Tibial nerve (tissue), 4 donors: ENCODE data around the gene LHFPL2.

Experiments
- CTCF ChIP-seq, 5 experiments: fragments of 200-600 bp in 3 of 5; fragments of 450-650 bp in 2 of 5; sonication (generic) in 3 of 5; IDR thresholded peaks; one replicate each; pipeline ENCODE4 v1.5.1; 2016 to 2019; ENCODE audit warnings: antibody characterized with exemption in 5 of 5, mild to moderate bottlenecking in 3 of 5, moderate library complexity in 2 of 5
- EP300 ChIP-seq, 2 donors: sonication (generic); formaldehyde crosslinking; IDR thresholded peaks; one replicate each; pipeline ENCODE4 v1.6.1; 2017; ENCODE audit warnings: antibody characterized with exemption in 2 of 2, mild to moderate bottlenecking in 1 of 2
- POLR2A ChIP-seq, 2 donors: fragments of 450-650 bp; IDR thresholded peaks; one replicate each; pipeline ENCODE4 v1.6.1; 2017; ENCODE audit warnings: antibody characterized with exemption in 2 of 2, mild to moderate bottlenecking in 2 of 2, moderate library complexity in 2 of 2

GRCh38 chr5:78555870-78556269 lies 92.7 kb downstream of the LHFPL2 start:
- TF ChIP-seq POLR2A (IDR thresholded peaks at IDR 0.05) (no peak), CTCF (IDR thresholded peaks at IDR 0.05) (no peak), EP300 (IDR thresholded peaks at IDR 0.05) (no peak)
